ENCODE measurements around the gene IGSF5. TPM values are rescaled to one million over a fixed set of nuclear protein-coding genes. Genes with fewer than 3 reads are reported as not detected.

The IGSF5 gene
- total RNA-seq, 1 experiment from 2014 or later: not detected

DNA sequence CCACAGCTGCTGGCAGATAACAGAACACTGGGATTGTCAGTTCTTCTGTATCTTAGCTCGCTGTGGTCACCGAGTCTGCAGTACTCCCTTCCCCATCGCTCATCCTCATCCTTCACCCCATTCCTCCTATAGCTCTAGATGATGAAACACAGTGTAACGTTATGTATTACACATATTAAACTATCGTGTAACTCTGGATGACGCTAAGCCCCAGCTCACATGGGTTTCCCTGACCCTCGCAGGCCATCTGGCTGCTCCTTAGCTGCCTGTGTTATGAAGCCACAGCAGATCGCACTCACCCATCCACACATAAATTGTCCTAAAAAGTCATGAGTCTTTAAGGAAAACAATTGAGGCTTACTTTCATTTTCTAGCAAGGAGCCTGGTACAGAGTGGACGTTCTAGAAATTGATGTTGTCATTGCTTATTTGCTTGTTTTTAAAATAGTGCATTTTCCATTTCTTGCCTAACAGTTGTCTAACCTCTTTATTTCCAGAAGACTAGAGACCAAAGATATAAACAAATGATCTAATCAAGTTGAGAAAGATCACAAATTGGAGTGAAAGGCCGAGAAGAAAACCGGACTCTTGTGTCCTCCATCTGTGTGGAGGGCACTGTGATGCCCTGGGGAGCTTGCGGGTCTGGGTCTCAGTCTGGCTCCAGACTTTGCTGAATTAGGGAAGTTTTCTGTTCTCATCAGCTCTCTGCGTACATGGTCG, 97.9 kb downstream of the IGSF5 start:
- Histone ChIP-seq H3F3A (ENCODE audit: insufficient read depth, low read depth) (no peaks in the 10 kb centered on the region), H3K9me2 (ENCODE audit: insufficient read depth) (no peaks in the 10 kb centered on the region), H3K9me3 (ENCODE audit: insufficient read depth, low read depth) (no peaks in the 10 kb centered on the region), H3K4me3 (no peak overlapping the region), H3K4me2 (no peak overlapping the region; the same call in 1 of the 2 replicates), H4K20me1 (ENCODE audit: insufficient read depth) (no peaks in the 10 kb centered on the region), H3K27ac (no peak overlapping the region), H3K36me3 (ENCODE audit: low read depth) (no peaks in the 10 kb centered on the region), H3K79me2 (ENCODE audit: low read depth) (no peaks in the 10 kb centered on the region), H3K27me3 (ENCODE audit: insufficient read depth, low read depth) (peaks cover 8% of the 10 kb centered on the region), H2AFZ (no peak overlapping the region), H3K4me1 (replicated peaks; ENCODE audit: insufficient read depth) (no peaks in the 10 kb centered on the region)
- ChIA-PET CTCF (no interaction called here), POLR2A (ENCODE audit: unreplicated experiment) (no interaction called here)
- no TSS peak for BruUV-seq (replicated peaks)
- no peak for DNase-seq
- intact Hi-C loops (cut with micrococcal nuclease; ENCODE audit: unreplicated experiment): no loop called here
- TF ChIP-seq, protein P1, sequence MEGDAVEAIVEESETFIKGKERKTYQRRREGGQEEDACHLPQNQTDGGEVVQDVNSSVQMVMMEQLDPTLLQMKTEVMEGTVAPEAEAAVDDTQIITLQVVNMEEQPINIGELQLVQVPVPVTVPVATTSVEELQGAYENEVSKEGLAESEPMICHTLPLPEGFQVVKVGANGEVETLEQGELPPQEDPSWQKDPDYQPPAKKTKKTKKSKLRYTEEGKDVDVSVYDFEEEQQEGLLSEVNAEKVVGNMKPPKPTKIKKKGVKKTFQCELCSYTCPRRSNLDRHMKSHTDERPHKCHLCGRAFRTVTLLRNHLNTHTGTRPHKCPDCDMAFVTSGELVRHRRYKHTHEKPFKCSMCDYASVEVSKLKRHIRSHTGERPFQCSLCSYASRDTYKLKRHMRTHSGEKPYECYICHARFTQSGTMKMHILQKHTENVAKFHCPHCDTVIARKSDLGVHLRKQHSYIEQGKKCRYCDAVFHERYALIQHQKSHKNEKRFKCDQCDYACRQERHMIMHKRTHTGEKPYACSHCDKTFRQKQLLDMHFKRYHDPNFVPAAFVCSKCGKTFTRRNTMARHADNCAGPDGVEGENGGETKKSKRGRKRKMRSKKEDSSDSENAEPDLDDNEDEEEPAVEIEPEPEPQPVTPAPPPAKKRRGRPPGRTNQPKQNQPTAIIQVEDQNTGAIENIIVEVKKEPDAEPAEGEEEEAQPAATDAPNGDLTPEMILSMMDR (conservative IDR thresholded peaks at IDR 0.05): no peak
- TF ChIP-seq EZH2 (IDR thresholded peaks at IDR 0.05; ENCODE audit: low read depth): no peak

DNA sequence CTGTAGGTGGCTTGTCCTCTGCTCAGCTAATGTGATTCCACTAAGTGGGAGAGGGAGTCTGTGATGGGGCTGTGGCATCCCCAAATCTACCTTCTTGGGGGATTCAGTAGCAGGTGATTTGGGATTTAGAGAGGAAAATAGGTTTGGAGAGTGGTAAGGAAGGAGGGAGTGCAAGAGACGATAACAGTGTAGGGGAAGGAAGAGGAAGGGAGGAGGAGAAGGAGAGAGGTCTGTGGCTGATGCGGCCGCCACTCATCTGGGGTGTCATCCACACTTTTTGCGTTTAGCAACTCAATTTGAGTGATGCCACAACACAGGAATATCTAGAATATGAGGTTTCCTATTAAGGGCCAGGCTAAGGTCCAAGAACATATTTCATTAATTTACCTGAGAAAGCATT, 98.5 kb downstream of the IGSF5 start:
- DNase-seq: no peak
- no peaks in the 10 kb centered on the region for H3K79me2 ChIP-seq (ENCODE audit: low read depth)
- POLR2A ChIA-PET (ENCODE audit: unreplicated experiment): no interaction called here
- H3K4me3 ChIP-seq: no peak overlapping the region
- H3K9me2 ChIP-seq (ENCODE audit: insufficient read depth): no peaks in the 10 kb centered on the region
- H3K9me3 ChIP-seq (ENCODE audit: insufficient read depth, low read depth): no peaks in the 10 kb centered on the region
- H3K4me1 ChIP-seq (replicated peaks; ENCODE audit: insufficient read depth): no peaks in the 10 kb centered on the region
- H3K27me3 ChIP-seq (ENCODE audit: insufficient read depth, low read depth): peaks cover 6% of the 10 kb centered on the region
- CTCF ChIA-PET: no interaction called here
- no peak overlapping the region for H3K27ac ChIP-seq
- no peak for TF ChIP-seq EZH2 (IDR thresholded peaks at IDR 0.05; ENCODE audit: low read depth)
- TF ChIP-seq, protein P1 (conservative IDR thresholded peaks at IDR 0.05): no peak
- no TSS peak for BruUV-seq (replicated peaks)
- intact Hi-C loops (cut with micrococcal nuclease; ENCODE audit: unreplicated experiment): no loop called here
- H3K4me2 ChIP-seq: no peak overlapping the region; the same call in 1 of the 2 replicates
- no peaks in the 10 kb centered on the region for H3F3A ChIP-seq (ENCODE audit: insufficient read depth, low read depth)
- no peak overlapping the region for H2AFZ ChIP-seq
- H4K20me1 ChIP-seq (ENCODE audit: insufficient read depth): no peaks in the 10 kb centered on the region
- no peaks in the 10 kb centered on the region for H3K36me3 ChIP-seq (ENCODE audit: low read depth)

DNA sequence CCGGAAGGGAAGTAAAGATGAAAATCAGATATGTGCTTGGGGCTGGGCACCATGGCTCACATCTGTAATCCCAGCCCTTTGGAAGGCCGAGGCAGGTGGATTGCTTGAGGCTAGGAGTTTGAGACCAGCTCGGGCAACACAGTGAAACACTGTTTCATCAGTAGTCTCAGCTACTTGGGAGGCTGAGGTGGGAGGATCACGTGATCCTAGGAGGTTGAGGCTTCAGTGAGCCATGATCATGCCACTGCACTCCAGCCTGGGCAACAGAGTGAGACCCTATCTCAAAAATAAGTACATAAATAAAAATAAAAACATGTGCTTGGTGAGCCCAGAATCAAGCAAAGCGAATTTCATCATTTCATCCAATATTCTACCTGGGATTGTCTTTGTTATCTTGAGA, 98.9 kb downstream of the IGSF5 start:
- no peak for DNase-seq
- Histone ChIP-seq H3K9me2 (ENCODE audit: insufficient read depth) (no peaks in the 10 kb centered on the region), H3K79me2 (ENCODE audit: low read depth) (no peaks in the 10 kb centered on the region), H3K9me3 (ENCODE audit: insufficient read depth, low read depth) (no peaks in the 10 kb centered on the region), H4K20me1 (ENCODE audit: insufficient read depth) (no peaks in the 10 kb centered on the region), H3K36me3 (ENCODE audit: low read depth) (no peaks in the 10 kb centered on the region), H3F3A (ENCODE audit: insufficient read depth, low read depth) (no peaks in the 10 kb centered on the region), H3K4me2 (no peak overlapping the region), H3K4me3 (no peak overlapping the region), H2AFZ (no peak overlapping the region), H3K4me1 (replicated peaks; ENCODE audit: insufficient read depth) (no peaks in the 10 kb centered on the region), H3K27me3 (ENCODE audit: insufficient read depth, low read depth) (peaks cover 4% of the 10 kb centered on the region; the same call in 1 of the 2 replicates), H3K27ac (no peak overlapping the region)
- intact Hi-C loops (cut with micrococcal nuclease; ENCODE audit: unreplicated experiment): no loop called here
- TF ChIP-seq, protein P1 (conservative IDR thresholded peaks at IDR 0.05): no peak
- TF ChIP-seq EZH2 (IDR thresholded peaks at IDR 0.05; ENCODE audit: low read depth): no peak
- BruUV-seq (replicated peaks): no TSS peak
- CTCF ChIA-PET: no interaction called here
- POLR2A ChIA-PET (ENCODE audit: unreplicated experiment): no interaction called here
